SK-N-SH (cell line): Measurements from ENCODE around the gene TICRR. TPM values are rescaled to one million over a fixed set of nuclear protein-coding genes. Genes with fewer than 3 reads are reported as not detected.
A peak's percentile ranks its signal among the peaks of the same experiment; 100 is the strongest.

ENCODE experiments used
- CTCF ChIA-PET: fragments of 300-600, 350-600 bp; formaldehyde crosslinking; extraction: SDS; loops from one replicate; lab custom pipeline; 2021; lab: Yijun Ruan, JAX
- POLR2A ChIA-PET: fragments of 350-600 bp; sonication (Branson Sonifier 250); formaldehyde crosslinking; extraction: SDS; loops from one replicate; lab custom pipeline; 2020; ENCODE audit warnings: antibody characterized with exemption, inconsistent platforms; lab: Yijun Ruan, JAX
- DNase-seq: peaks from one replicate; pipeline ENCODE4 v3.0.0; 2012
- H2AFZ ChIP-seq: fragments of 200-600 bp; sonication (generic); 2 replicates; pipeline ENCODE4 v1.8.1; 2016; ENCODE audit warnings: antibody characterized with exemption, mild to moderate bottlenecking, low read depth
- H3F3A ChIP-seq: fragments of 200-600 bp; sonication (generic); replicated peaks from 2 replicates; pipeline ENCODE3; 2016; ENCODE audit warnings: antibody characterized with exemption, mild to moderate bottlenecking; ENCODE audit not compliant: insufficient read depth
- H3K27ac ChIP-seq, 2 experiments: fragments of 200-500 bp in 1 of 2; fragments of 200-600 bp in 1 of 2; sonication (Bioruptor generic) in 1 of 2; sonication (generic), shearing (Covaris generic) in 1 of 2; 2 replicates each; pipeline versions ENCODE4 v1.5.1 to v1.6.1; 2014 to 2016; ENCODE audit warnings: low read depth in 2 of 2, inconsistent platforms in 1 of 2, low read length in 1 of 2, mild to moderate bottlenecking in 1 of 2, mixed read lengths in 1 of 2
- H3K27me3 ChIP-seq: fragments of 200-600 bp; sonication (generic), shearing (Covaris generic); 2 replicates; pipeline ENCODE4 v1.6.1; 2016; ENCODE audit warnings: mixed run types; ENCODE audit not compliant: insufficient read depth
- H3K36me3 ChIP-seq, 2 experiments: fragments of 200-500 bp in 1 of 2; fragments of 200-600 bp in 1 of 2; sonication (Bioruptor generic) in 1 of 2; sonication (generic) in 1 of 2; replicated peaks in 1 of 2; 2 replicates each; pipeline versions ENCODE3 to v1.5.1; 2014 to 2016; ENCODE audit warnings: low read length in 1 of 2, mild to moderate bottlenecking in 1 of 2; ENCODE audit not compliant: insufficient read depth in 2 of 2, control insufficient read depth in 1 of 2
- H3K4me1 ChIP-seq, 2 experiments: fragments of 200-500 bp in 1 of 2; fragments of 200-600 bp in 1 of 2; sonication (Bioruptor generic) in 1 of 2; sonication (generic), shearing (Covaris generic) in 1 of 2; 2 replicates each; pipeline versions ENCODE4 v1.5.1 to v1.6.1; 2014 to 2016; ENCODE audit warnings: low read depth in 1 of 2, low read length in 1 of 2, mixed run types in 1 of 2; ENCODE audit not compliant: insufficient read depth in 2 of 2, control insufficient read depth in 1 of 2
- H3K4me2 ChIP-seq: fragments of 200-600 bp; sonication (generic), shearing (Covaris generic); 2 replicates; pipeline ENCODE4 v1.6.1; 2017; ENCODE audit warnings: mixed run types
- H3K4me3 ChIP-seq, 2 experiments: fragments of 200-500 bp in 1 of 2; fragments of 200-600 bp in 1 of 2; sonication (Bioruptor generic) in 1 of 2; sonication (generic), shearing (Covaris generic) in 1 of 2; 2 replicates each; pipeline versions ENCODE4 v1.5.1 to v1.8.1; 2014 to 2016; ENCODE audit warnings: low read depth in 2 of 2, inconsistent platforms in 1 of 2, low read length in 1 of 2, mild to moderate bottlenecking in 1 of 2, mixed read lengths in 1 of 2, moderate library complexity in 1 of 2
- H3K79me2 ChIP-seq: fragments of 200-600 bp; sonication (generic); 2 replicates; pipeline ENCODE4 v1.8.1; 2017; ENCODE audit warnings: mild to moderate bottlenecking; ENCODE audit not compliant: insufficient read depth
- H3K9ac ChIP-seq: fragments of 200-600 bp; sonication (generic); 2 replicates; pipeline ENCODE4 v1.6.1; 2017; ENCODE audit warnings: mixed run types
- H3K9me2 ChIP-seq: fragments of 200-600 bp; sonication (generic); 2 replicates; pipeline ENCODE4 v1.6.1; 2017; ENCODE audit warnings: mixed run types
- H3K9me3 ChIP-seq: fragments of 200-600 bp; sonication (generic); 2 replicates; pipeline ENCODE4 v1.6.1; 2017; ENCODE audit warnings: mixed run types, mild to moderate bottlenecking, moderate library complexity
- H4K20me1 ChIP-seq: fragments of 200-600 bp; sonication (generic); 2 replicates; pipeline ENCODE4 v1.6.1; 2017; ENCODE audit warnings: mild to moderate bottlenecking, mixed run types; ENCODE audit not compliant: insufficient read depth
- EP300 ChIP-seq, 2 experiments: IDR thresholded peaks; 2 replicates each; pipeline versions ENCODE4 v1.4.0 to v1.6.1; 2012; ENCODE audit warnings: borderline replicate concordance in 1 of 2, low read depth in 1 of 2, low read length in 1 of 2
- GATA2 ChIP-seq: sonication (generic); formaldehyde crosslinking; IDR thresholded peaks from 2 replicates; pipeline ENCODE4 v1.5.0; 2020; ENCODE audit warnings: mild to moderate bottlenecking, missing genetic modification reagents
- RAD21 ChIP-seq: IDR thresholded peaks from 2 replicates; pipeline ENCODE4 v1.6.1; 2012; ENCODE audit warnings: mild to moderate bottlenecking, low read length
- RCOR1 ChIP-seq: fragments of 150-350 bp; IDR thresholded peaks from 2 replicates; pipeline ENCODE4 v1.6.1; 2017; ENCODE audit warnings: antibody characterized with exemption, low read length
- RXRA ChIP-seq: IDR thresholded peaks from 2 replicates; pipeline ENCODE4 v1.4.0; 2012; ENCODE audit warnings: low read depth, mild to moderate bottlenecking, borderline replicate concordance
- SIN3A ChIP-seq: IDR thresholded peaks from 2 replicates; pipeline ENCODE4 v1.6.1; 2012; ENCODE audit warnings: low read depth, mild to moderate bottlenecking, low read length, moderate library complexity, borderline replicate concordance
- TAF1 ChIP-seq: IDR thresholded peaks from 2 replicates; pipeline ENCODE4 v1.6.1; 2012; ENCODE audit warnings: low read depth, mild to moderate bottlenecking, low read length, moderate library complexity, borderline replicate concordance
- USF1 ChIP-seq: IDR thresholded peaks from 2 replicates; pipeline ENCODE4 v1.4.0; 2012; ENCODE audit warnings: low read depth, borderline replicate concordance
- USF2 ChIP-seq: fragments of 150-350 bp; IDR thresholded peaks from 2 replicates; pipeline ENCODE4 v1.6.1; 2017; ENCODE audit warnings: antibody characterized with exemption, low read length, low read depth, borderline replicate concordance
- WGBS: methylation state at CpG from one replicate; pipeline ENCODE4 v1.1.6; 2017; ENCODE audit warnings: low lambda C conversion rate; 5-methylcytosine and 5-hydroxymethylcytosine counted together
- polyA plus RNA-seq, 3 experiments: library from polyadenylated mRNA; depleted of rRNA; stranded (reverse); fragments of >200 nt; gene quantifications; 2 replicates each; pipeline ENCODE4 v1.2.3, GENCODE V29; 2012
- TF ChIP-seq, protein P1 (sequence below): IDR thresholded peaks from 2 replicates; pipeline ENCODE4 v1.4.0; 2012; ENCODE audit warnings: low read depth, borderline replicate concordance

The TICRR gene
- polyA plus RNA-seq, 1 of the 3 experiments (the other 2 are of a cell fraction), result 3.2 TPM

- Histone ChIP-seq H3K4me3 (no peak overlapping the region), H3K9ac (no peak overlapping the region), H3K27me3 (no peaks in the 10 kb centered on the region), H3K9me2 (no peaks in the 10 kb centered on the region), H3K36me3 (no peaks in the 10 kb centered on the region), H3K9me3 (no peaks in the 10 kb centered on the region), H3K27ac (no peak overlapping the region), H4K20me1 (no peaks in the 10 kb centered on the region), H3K79me2 (no peaks in the 10 kb centered on the region), H3F3A (no peaks in the 10 kb centered on the region), H3K4me1 (peaks cover 0 to 22% of the 10 kb centered on the region in 2 experiments; a peak in 1 of 4 replicates), H2AFZ (no peak overlapping the region), H3K4me2 (no peak overlapping the region)
- no peak for DNase-seq
- no peak for TF ChIP-seq RXRA
- TF ChIP-seq SIN3A, result no peak
- ChIA-PET POLR2A (no interaction called here), CTCF (interaction anchor here (0.8 to 5.4 kb wide), 7 partner anchors 10 to 45 kb away, joined by 3 to 36 read pairs (median 5); partner anchors contain the start of genes PEX11A and WDR93)
- WGBS, result 47% methylated on average over 2 of the region's 4 CpGs
Measured at GRCh38 chr15:89671687-89672086, 96.4 kb downstream of the TICRR start.

DNA sequence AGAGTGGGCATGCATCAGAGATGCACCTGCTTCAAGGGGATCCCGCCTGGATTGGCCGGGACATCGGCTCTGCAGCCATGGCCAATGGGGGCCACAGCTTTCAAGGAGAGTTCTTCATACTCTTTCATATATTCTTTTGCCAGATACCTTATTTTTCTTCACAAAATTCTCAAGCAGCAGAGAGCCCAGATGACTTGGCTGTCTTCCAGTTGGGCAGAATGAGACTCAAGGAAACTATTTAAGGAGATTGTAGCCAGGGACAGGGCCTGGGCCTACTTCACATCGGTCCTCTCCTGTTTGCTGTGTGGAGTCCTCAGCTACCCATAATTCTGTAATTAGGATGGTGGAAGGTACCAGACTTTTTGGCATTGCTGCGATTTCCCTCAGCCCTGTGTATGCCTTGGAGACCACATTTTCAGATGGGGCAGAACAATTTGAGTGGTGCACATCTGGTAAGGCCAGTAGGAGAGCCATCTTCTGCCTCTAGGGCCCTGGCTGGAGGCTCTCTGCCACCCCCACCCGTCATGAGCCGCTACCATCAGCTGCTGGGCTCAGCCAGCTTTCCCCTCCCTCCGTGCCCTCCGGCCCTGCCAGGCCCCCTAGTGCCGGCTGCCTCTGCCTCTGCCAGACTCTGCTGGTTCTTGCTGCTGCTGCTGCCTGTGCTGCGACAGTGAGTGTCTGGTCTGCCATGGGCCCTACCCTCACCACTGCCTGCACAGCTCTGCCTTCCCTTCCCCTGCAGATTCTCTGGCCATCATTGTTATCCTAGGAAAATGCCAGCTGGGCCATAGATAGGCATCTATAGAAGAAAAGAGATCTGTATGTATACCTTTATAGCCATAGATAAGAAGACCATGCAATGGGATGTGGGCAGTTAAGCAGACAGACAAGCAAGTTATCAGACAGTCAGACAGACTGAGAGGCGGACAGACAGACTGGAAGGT is 97.2 kb downstream of the TICRR start:
- no peaks in the 10 kb centered on the region for H4K20me1 ChIP-seq
- H3K36me3 ChIP-seq, result no peaks in the 10 kb centered on the region
- DNase-seq, result peak; percentile 86
- H3K79me2 ChIP-seq, result no peaks in the 10 kb centered on the region
- no peaks in the 10 kb centered on the region for H3K9me3 ChIP-seq
- H3K27me3 ChIP-seq, result no peaks in the 10 kb centered on the region
- no peaks in the 10 kb centered on the region for H3F3A ChIP-seq
- POLR2A ChIA-PET, result interaction anchor here (1.0 kb wide), 1 partner anchor 222 kb away, joined by 3 read pairs; the partner anchor contains the start of gene AP3S2
- CTCF ChIA-PET, result interaction anchor here (0.6 to 5.4 kb wide), 20 partner anchors 9 to 337 kb away, joined by 3 to 36 read pairs (median 4); partner anchors contain the start of genes KIF7, PEX11A and WDR93
- WGBS, result 81% methylated on average over 8 of the region's 12 CpGs
- no peak overlapping the region for H3K4me3 ChIP-seq
- peak overlapping the region in 1 of 2 experiments; percentile 75; a peak in 2 of 4 replicates for H3K27ac ChIP-seq
- no peaks in the 10 kb centered on the region for H3K9me2 ChIP-seq
- H3K4me1 ChIP-seq, result peaks cover 0 to 22% of the 10 kb centered on the region in 2 experiments; a peak in 1 of 4 replicates
- TF ChIP-seq GATA2 (CRISPR knock-in tag) (peak; percentile 85), EP300 (IDR thresholded peaks at IDR 0.05; ENCODE audit: borderline replicate concordance in 1 of 2, low read depth in 1 of 2, low read length in 1 of 2) (peak in 1 of 2 experiments; percentile 32; a peak in 1 of 4 replicates), RAD21 (peak; percentile 28), RCOR1 (no peak), TAF1 (no peak), USF1 (no peak), USF2 (no peak)
- TF ChIP-seq, protein P1, sequence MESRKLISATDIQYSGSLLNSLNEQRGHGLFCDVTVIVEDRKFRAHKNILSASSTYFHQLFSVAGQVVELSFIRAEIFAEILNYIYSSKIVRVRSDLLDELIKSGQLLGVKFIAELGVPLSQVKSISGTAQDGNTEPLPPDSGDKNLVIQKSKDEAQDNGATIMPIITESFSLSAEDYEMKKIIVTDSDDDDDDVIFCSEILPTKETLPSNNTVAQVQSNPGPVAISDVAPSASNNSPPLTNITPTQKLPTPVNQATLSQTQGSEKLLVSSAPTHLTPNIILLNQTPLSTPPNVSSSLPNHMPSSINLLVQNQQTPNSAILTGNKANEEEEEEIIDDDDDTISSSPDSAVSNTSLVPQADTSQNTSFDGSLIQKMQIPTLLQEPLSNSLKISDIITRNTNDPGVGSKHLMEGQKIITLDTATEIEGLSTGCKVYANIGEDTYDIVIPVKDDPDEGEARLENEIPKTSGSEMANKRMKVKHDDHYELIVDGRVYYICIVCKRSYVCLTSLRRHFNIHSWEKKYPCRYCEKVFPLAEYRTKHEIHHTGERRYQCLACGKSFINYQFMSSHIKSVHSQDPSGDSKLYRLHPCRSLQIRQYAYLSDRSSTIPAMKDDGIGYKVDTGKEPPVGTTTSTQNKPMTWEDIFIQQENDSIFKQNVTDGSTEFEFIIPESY, result no peak
- H3K9ac ChIP-seq, result no peak overlapping the region
- H2AFZ ChIP-seq, result no peak overlapping the region
- H3K4me2 ChIP-seq, result no peak overlapping the region
